PC-3 (cell line): Measurements from ENCODE around the gene WFDC1.

Source experiments
- CTCF ChIP-seq: fragments of 300-600 bp; sonication (generic); conservative IDR thresholded peaks from 2 replicates; pipeline ENCODE4 v1.5.1; 2017; ENCODE audit warnings: antibody characterized with exemption, low read depth, mild to moderate bottlenecking, low read length
- EZH2 ChIP-seq: fragments of 300-600 bp; sonication (generic); IDR thresholded peaks from one replicate; pipeline ENCODE4 v1.6.1; 2017; ENCODE audit warnings: antibody characterized with exemption, mild to moderate bottlenecking, low read length; ENCODE audit not compliant: unreplicated experiment

DNA sequence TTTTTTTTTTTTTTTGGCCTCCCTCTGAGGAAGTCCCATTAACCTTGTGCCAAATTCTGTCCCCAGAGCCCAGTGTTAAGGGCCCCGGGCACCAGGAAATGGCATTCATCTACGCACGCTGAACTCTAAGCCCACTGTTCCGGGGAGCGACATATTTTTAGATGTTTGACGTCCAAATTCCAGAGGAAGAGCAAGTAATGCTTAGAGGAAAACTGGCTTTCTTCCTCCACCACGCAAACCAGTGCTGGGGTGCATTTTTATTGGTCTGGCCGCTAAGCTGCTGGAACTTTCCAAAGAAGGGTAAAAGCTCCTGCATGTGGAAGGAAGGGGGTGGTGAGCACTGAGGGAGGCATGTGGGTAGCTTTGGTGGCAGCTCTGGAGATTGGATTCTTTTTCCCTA, 8.3 kb downstream of the WFDC1 start:
- no peak for TF ChIP-seq EZH2
- TF ChIP-seq CTCF = no peak
